Sigmoid colon (tissue), 7 donors: ENCODE measurements around the gene RAB3GAP2. TPM values are rescaled to one million over a fixed set of nuclear protein-coding genes. Genes with fewer than 3 reads are reported as not detected.

ENCODE experiments used
- DNase-seq: peaks from one replicate; pipeline ENCODE4 v3.0.0-alpha.2; 2019
- H3K27ac ChIP-seq, 4 donors: fragments of 200-600 bp; sonication (generic); one replicate each; pipeline ENCODE4 v1.5.1; 2016 to 2019; ENCODE audit warnings: mild to moderate bottlenecking in 1 of 4
- H3K27me3 ChIP-seq, 3 donors: fragments of 200-600 bp; sonication (generic); one replicate each; pipeline ENCODE4 v1.5.1; 2019; ENCODE audit warnings: mild to moderate bottlenecking in 1 of 3
- H3K36me3 ChIP-seq, 4 donors: fragments of 200-600 bp; sonication (generic); one replicate each; pipeline ENCODE4 v1.5.1; 2016 to 2019
- H3K4me1 ChIP-seq, 4 donors: fragments of 200-600 bp; sonication (generic); one replicate each; pipeline ENCODE4 v1.5.1; 2017 to 2019
- H3K4me3 ChIP-seq, 4 donors: fragments of 200-600 bp; sonication (generic); one replicate each; pipeline ENCODE4 v1.5.1; 2017 to 2019; ENCODE audit warnings: mild to moderate bottlenecking in 2 of 4, moderate library complexity in 1 of 4
- H3K9me3 ChIP-seq, 4 donors: fragments of 200-600 bp in 3 of 4; sonication (generic) in 3 of 4; one replicate each; pipeline versions ENCODE4 v1.5.1 to v1.6.1; 2013 to 2019
- EP300 ChIP-seq, 4 donors: sonication (generic); formaldehyde crosslinking; IDR thresholded peaks; one replicate each; pipeline ENCODE4 v1.6.1; 2017; ENCODE audit warnings: antibody characterized with exemption in 4 of 4
- POLR2A ChIP-seq, 2 donors: fragments of 450-650 bp; IDR thresholded peaks; one replicate each; pipeline ENCODE4 v1.6.1; 2016; ENCODE audit warnings: antibody characterized with exemption in 2 of 2, mild to moderate bottlenecking in 2 of 2, moderate library complexity in 2 of 2
- POLR2AphosphoS5 ChIP-seq, 4 donors: sonication (generic); formaldehyde crosslinking; IDR thresholded peaks; one replicate each; pipeline ENCODE4 v1.6.1; 2017; ENCODE audit warnings: antibody characterized with exemption in 4 of 4
- WGBS, 2 donors: extraction: QIAGEN DNeasy Blood & Tissue Kit; methylation state at CpG; one replicate each; pipeline ENCODE4 v1.1.7; 2013; 5-methylcytosine and 5-hydroxymethylcytosine counted together
- intact Hi-C: fragments of 100-400 bp; cut with DNase I; formaldehyde crosslinking; loops from one replicate; pipeline ENCODE4 v1.15.1; 2023
- polyA plus RNA-seq, 3 donors: library from polyadenylated mRNA; stranded (reverse); fragments of 200-250 nt; gene quantifications; one replicate each; pipeline ENCODE4 v1.2.3, GENCODE V29; 2013
- total RNA-seq, 4 donors: library from RNA; depleted of rRNA; stranded (reverse); fragments of >200 nt; gene quantifications; one replicate each; pipeline ENCODE4 v1.1.0, GENCODE V29; 2016
- TF ChIP-seq, protein P1 (sequence below), 4 experiments: fragments of 450-650 bp in 3 of 4; fragments of 200-600 bp in 1 of 4; IDR thresholded peaks; one replicate each; pipeline ENCODE4 v1.5.1; 2016 to 2019; ENCODE audit warnings: antibody characterized with exemption in 4 of 4, mild to moderate bottlenecking in 3 of 4, moderate library complexity in 2 of 4
- donor health status: healthy with polysubstance abuse.
- donor health status: Bipolar disorder and iron deficiency.
- donor health status: healthy.

The RAB3GAP2 gene
- total and polyA plus RNA-seq, 7 donors = 3.0 to 31.6 (median 22.7) TPM

DNA sequence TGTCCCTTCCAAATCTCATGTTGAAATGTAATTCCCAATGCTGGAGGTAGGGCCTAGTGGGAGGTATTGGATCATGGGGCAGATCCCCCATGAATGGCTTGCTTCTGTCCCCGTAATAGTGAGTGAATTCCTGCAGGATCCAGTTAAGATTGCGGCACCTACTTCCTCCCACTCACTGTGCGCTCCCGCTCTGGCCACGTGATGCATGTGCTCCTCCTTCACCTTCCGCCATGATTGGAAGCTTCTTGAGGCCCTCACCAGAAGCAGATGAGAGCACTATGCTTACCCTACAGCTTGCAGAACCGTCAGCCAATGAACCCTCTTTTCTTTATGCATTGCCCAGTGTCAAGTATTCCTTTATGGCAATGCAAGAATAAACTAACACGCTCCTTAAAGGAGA is 14.9 kb upstream of the RAB3GAP2 start:
- WGBS, 2 donors = 95 to 97% methylated on average over 8 of the region's 8 CpGs
- H3K4me3 ChIP-seq = no peak overlapping the region
- peaks cover 0 to 4% (median 0%) of the 10 kb centered on the region in 4 donors for H3K4me1 ChIP-seq
- intact Hi-C loops = no loop called here
- peaks cover 0 to 5% (median 0%) of the 10 kb centered on the region in 3 donors for H3K27me3 ChIP-seq
- TF ChIP-seq POLR2AphosphoS5 (IDR thresholded peaks at IDR 0.05) (no peak), POLR2A (IDR thresholded peaks at IDR 0.05) (no peak), EP300 (IDR thresholded peaks at IDR 0.05) (no peak)
- TF ChIP-seq, protein P1, sequence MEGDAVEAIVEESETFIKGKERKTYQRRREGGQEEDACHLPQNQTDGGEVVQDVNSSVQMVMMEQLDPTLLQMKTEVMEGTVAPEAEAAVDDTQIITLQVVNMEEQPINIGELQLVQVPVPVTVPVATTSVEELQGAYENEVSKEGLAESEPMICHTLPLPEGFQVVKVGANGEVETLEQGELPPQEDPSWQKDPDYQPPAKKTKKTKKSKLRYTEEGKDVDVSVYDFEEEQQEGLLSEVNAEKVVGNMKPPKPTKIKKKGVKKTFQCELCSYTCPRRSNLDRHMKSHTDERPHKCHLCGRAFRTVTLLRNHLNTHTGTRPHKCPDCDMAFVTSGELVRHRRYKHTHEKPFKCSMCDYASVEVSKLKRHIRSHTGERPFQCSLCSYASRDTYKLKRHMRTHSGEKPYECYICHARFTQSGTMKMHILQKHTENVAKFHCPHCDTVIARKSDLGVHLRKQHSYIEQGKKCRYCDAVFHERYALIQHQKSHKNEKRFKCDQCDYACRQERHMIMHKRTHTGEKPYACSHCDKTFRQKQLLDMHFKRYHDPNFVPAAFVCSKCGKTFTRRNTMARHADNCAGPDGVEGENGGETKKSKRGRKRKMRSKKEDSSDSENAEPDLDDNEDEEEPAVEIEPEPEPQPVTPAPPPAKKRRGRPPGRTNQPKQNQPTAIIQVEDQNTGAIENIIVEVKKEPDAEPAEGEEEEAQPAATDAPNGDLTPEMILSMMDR (IDR thresholded peaks at IDR 0.05) = no peak
- no peak overlapping the region for H3K27ac ChIP-seq
- H3K9me3 ChIP-seq = no peaks in the 10 kb centered on the region
- no peak for DNase-seq
- no peaks in the 10 kb centered on the region for H3K36me3 ChIP-seq

DNA sequence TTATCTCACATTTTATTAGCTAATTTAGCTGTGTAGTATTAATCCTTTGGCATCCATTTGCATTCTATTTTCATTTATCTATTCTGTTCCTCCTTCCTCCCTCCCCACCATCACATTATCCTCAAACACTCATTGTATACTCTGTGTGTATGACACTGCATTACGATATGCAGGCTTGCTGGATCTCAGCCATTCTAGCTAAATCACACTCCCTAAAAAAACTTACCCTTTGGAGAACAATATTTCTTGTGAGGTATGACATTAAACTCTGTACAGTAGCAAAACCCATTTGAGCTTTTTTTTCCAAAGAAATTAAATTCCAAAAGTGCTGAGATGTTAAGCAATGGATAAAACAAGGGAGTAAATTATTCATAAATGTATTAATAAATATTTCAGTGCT is 11.4 kb upstream of the RAB3GAP2 start:
- H3K27ac ChIP-seq = no peak overlapping the region
- 45 to 73% methylated on average over 1 of the region's 1 CpG for WGBS, 2 donors
- intact Hi-C loops = no loop called here

DNA sequence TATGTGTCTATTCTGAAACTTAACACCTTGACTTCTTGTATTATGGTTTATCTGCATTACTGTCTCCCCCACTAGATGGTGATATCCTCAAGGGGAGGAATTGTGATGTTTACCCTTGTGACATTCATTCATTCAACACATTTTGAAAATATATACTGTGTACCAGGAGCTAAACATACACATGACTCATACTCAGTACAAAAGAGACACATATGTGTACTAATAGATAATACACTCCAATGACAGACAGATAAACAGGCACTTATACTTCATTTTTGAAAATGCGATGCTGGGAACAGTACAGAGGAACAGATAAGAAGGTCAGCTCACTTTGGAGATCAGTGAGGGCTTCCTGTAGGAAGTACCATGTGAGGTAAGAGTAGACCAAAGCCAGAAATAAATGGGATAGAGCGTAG is 8.9 kb upstream of the RAB3GAP2 start:
- TF ChIP-seq, protein P1 (IDR thresholded peaks at IDR 0.05) = peak in 1 of 4 experiments; percentile 10
- no peak for TF ChIP-seq POLR2A (IDR thresholded peaks at IDR 0.05)
- Histone ChIP-seq H3K4me1 (peaks cover 0 to 4% (median 0%) of the 10 kb centered on the region in 4 donors), H3K27ac (no peak overlapping the region), H3K27me3 (no peaks in the 10 kb centered on the region), H3K36me3 (no peaks in the 10 kb centered on the region), H3K9me3 (no peaks in the 10 kb centered on the region), H3K4me3 (no peak overlapping the region)
- DNase-seq = no peak
- intact Hi-C loops = no loop called here
- WGBS, 2 donors = 90 to 91% methylated on average over 2 of the region's 2 CpGs

More for the DNA sequence above, 11.4 kb upstream of the RAB3GAP2 start:
- Histone ChIP-seq H3K4me3 (no peak overlapping the region), H3K27me3 (no peaks in the 10 kb centered on the region), H3K36me3 (no peaks in the 10 kb centered on the region), H3K4me1 (peaks cover 0 to 4% (median 0%) of the 10 kb centered on the region in 4 donors), H3K9me3 (no peaks in the 10 kb centered on the region)
- DNase-seq = no peak
- no peak for TF ChIP-seq POLR2A (IDR thresholded peaks at IDR 0.05)
- TF ChIP-seq, protein P1 (IDR thresholded peaks at IDR 0.05) = no peak
- no peak for TF ChIP-seq EP300 (IDR thresholded peaks at IDR 0.05)
- TF ChIP-seq POLR2AphosphoS5 (IDR thresholded peaks at IDR 0.05) = no peak

DNA sequence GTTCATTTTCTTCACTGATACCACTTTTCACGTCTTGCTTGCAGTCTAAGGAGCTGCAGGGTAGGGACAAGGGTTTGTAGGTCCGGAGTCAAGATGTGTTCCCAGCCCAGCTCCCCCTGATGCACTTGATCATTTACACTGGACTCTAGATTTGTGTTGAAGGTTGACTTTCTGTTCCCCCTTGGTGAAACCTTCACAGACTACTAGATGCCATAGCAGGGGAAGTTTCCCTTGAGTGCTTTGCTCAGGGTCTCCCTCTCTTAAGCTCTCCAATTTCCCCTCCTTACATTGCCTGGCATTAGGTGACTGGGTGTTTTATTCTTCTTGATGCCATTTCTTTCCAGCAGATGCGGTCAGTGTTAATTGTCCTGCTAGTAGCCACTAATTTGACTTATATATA is 8.0 kb upstream of the RAB3GAP2 start:
- no peaks in the 10 kb centered on the region for H3K36me3 ChIP-seq
- peaks cover 0 to 4% (median 0%) of the 10 kb centered on the region in 4 donors for H3K4me1 ChIP-seq
- H3K9me3 ChIP-seq = no peaks in the 10 kb centered on the region
- no peaks in the 10 kb centered on the region for H3K27me3 ChIP-seq
- TF ChIP-seq POLR2A (IDR thresholded peaks at IDR 0.05) (no peak), POLR2AphosphoS5 (IDR thresholded peaks at IDR 0.05) (no peak), EP300 (IDR thresholded peaks at IDR 0.05) (no peak)
- TF ChIP-seq, protein P1 (IDR thresholded peaks at IDR 0.05) = no peak
- intact Hi-C loops = no loop called here
- no peak overlapping the region for H3K4me3 ChIP-seq
- 88 to 92% methylated on average over 3 of the region's 3 CpGs for WGBS, 2 donors
- DNase-seq = no peak
- H3K27ac ChIP-seq = no peak overlapping the region

DNA sequence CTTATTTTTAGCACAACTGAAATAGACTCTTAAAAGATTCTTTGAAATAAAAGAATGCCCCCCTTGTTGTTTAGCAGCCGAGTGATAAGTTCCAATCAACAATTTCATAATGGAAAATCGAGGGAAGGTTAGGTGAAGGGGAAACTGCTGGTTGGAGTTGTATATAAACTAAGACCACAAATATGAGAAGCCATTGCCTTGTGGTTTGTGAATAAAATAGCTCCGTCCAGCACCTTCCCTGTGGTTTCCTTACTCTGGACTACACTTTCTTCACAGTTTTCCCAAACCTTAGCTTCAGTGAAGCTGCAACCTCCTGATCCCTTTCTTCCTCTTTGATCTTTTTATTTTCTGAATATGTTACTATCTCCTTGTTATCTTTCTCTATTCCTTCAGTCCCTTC is 6.7 kb upstream of the RAB3GAP2 start:
- Histone ChIP-seq H3K36me3 (no peaks in the 10 kb centered on the region), H3K9me3 (no peaks in the 10 kb centered on the region), H3K27ac (no peak overlapping the region), H3K4me3 (no peak overlapping the region), H3K4me1 (peaks cover 0 to 4% (median 0%) of the 10 kb centered on the region in 4 donors), H3K27me3 (no peaks in the 10 kb centered on the region)
- WGBS, 2 donors = 45 to 70% methylated on average over 3 of the region's 3 CpGs
- intact Hi-C loops = no loop called here
- TF ChIP-seq POLR2A (IDR thresholded peaks at IDR 0.05) (no peak), POLR2AphosphoS5 (IDR thresholded peaks at IDR 0.05) (no peak), EP300 (IDR thresholded peaks at IDR 0.05) (no peak)
- TF ChIP-seq, protein P1 (IDR thresholded peaks at IDR 0.05) = no peak
- no peak for DNase-seq
